Right hindlimb (tissue), 1 donor: ENCODE data around the gene FBXL7.

Experiments used
- DNase-seq: peaks from one replicate; pipeline ENCODE4 v3.0.0-alpha.2; 2018

The FBXL7 gene

DNA sequence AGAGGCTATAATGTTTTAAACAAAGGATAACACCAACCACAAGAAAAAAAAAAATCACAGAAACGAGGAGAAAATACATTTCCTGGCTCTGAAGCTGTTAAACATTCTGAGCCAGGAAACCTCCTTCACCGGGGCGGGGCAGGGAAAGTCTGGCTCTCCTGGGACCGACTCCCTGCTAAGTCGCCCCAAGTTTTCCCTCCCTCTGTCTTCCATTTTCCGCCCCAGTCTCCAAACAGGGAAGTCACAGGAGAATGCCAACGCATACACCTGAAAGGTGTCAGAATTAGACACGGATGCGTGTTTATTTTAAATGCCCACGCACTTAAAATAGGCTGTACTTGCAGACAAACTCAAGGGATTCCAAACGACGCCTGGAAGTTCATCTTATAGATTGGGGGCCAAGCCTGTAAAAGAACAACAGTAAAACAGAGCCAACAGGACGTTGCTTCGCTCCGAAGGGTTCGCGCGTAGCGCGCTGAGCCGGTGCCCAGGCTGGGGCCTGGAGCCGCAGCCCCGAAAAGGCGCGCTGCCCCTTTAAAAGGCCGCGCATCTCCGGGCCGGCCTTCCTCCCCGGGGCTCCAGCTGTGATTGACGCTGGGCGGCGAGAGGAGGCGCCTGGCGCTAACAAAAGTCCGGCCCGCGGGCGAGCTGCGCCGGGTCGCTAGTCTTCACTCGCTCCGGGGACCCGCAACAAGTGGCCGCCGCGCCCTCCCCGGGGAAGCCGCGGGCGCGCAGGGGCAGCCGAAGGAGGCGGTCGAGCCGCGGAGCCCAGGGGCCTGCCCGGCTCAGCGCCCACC, at the start of gene FBXL7:
FBXL7 (plus strand) TSS at position 653 of the 797 bp plus-strand sequence.
- DNase-seq = peak; percentile 90

DNA sequence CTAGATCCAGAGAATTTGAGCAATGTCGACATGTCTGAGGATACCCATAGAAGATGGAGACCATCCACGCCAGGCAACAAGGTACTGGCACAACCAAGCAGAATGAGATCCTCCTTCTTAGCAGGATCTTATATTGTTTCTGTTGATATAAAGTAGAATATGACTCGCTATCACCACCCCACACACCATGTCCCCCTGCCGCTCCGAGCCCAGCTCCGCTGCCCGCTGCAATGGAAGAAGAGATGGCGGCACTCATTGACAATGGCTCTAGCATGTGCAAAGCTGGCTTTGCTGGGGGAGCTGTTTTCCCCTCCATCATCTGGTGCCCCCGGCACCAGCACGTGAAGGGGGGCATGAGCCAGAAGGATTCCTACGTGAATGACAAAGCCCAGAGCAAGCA, 49.5 kb upstream of the FBXL7 start:
- no peak for DNase-seq

DNA sequence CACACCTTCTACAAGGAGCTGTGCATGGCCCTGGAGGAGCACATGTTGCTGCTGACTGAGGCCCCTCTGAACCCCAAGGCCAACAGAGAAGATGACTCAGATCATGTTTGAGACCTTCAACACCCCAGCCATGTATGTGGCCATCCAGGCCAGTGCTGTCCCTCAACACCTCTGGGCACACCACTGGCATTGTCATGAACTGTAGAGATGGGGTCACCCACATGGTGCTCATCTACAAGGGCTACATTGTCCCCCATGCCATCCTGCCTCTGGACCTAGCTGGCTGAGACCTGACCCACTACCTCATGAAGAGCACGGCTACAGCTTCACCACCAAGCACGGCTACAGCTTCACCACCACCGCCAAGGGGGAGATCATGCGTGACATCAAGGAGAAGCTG, 49.0 kb upstream of the FBXL7 start:
- no peak for DNase-seq

DNA sequence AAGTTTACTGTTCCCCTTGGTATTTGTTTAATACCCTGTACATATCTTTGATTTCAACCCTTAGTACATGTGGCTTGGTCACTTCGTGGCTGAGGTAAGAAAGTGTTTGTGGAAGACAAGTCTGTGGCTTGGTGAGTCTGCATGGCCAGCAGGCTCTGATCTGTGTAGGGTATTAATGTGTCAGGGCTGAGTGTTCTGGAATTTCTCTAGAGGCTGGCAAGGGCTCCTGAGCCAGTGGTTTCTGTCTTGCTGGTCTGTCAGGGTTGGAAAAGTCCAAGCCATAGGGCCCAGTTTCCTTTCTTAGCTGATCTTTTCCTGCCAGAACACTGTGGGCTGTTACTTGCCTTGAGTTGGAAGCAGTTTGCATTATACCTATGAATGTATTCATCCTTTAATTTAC, 48.0 kb upstream of the FBXL7 start:
- no peak for DNase-seq

DNA sequence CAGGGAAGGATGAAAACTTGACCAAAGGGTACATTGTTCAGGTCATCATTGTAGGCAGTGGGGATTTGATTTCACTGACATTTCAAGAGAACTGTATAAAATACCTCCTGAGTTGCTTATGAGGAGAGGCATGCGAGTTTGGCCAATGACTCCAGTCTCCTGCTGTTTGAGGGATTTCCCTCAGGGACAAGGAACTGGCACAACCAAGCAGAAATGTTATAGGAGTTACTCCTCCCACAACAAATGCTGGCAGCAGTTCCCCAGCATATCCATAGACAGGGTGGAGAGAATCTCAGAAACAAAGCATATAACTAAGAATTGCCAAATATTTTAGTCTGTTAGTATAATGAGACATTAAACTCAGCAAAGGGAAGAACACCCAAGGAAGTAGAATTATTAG, 47.2 kb upstream of the FBXL7 start:
- no peak for DNase-seq

DNA sequence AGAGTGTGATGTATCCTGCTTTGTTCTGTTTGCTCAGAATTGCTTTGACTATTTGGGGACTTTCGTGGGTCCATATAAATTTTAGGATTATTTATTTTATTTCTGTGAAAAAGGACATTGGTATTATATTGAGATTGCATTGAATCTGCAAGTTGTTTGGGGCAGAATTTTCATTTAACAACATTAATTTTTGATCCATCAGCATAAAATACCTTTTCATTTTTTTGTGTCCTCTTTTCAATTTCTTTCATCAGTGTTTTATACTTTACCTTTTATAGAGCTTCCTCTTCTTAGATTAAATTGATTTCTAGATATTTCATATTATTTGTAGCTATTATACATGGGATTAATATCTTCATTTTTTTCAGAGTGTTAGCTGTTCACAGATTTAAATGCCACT, 40.8 kb upstream of the FBXL7 start:
- DNase-seq = no peak

DNA sequence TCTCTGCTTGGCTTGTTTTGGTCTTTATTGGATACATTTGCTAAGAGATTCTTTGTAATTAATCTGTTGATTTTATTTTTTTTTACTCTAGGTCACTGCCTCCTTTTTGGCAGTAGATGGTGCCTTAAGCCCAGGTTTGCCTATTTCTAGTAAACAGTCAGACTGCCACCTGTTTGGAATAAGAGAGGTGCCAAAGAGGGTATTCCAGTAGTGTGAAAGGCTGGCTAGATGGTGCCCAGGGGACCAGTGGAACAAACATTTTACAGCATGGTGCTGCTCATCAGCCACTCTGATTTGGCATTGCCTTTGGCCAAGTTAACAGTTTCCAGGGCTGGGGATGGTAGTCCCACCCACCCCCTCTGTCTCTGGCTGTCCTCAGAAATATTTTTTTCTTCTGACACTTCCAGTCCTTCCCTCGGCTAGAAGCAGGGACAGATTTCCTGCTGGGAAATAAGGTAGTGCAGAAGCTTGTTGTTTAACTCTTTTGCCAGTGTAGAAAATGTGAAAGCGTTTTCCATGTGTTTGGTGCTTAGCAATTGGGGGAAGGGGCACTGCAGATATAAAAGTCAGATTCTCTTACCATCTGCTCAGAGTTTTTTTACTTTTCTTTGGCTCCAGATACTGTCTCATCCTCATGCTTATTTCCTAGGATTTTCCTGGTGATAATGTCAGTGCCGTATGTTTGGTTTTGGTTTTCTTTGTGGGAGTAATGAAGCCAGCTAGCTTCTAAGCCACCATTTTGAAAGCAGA, 36.6 kb upstream of the FBXL7 start:
- DNase-seq = no peak

DNA sequence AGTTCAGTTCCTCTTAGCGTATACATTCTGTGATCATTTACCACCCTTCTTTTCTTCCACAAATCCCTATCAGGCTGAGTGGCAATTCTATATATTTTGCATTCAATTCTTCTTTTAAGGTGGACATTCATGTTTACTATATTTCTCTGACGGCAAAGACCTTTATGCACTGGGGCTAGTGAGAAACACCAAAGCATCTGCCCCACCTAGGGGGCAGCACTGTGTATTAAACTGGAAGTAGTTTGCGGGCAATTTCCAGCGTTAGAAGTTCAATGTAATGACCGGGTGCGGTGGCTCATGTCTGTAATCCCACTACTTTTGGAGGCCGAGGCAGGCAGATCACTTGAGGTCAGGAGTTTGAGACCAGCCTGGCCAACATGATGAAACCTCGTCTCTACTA, 27.9 kb upstream of the FBXL7 start:
- no peak for DNase-seq

DNA sequence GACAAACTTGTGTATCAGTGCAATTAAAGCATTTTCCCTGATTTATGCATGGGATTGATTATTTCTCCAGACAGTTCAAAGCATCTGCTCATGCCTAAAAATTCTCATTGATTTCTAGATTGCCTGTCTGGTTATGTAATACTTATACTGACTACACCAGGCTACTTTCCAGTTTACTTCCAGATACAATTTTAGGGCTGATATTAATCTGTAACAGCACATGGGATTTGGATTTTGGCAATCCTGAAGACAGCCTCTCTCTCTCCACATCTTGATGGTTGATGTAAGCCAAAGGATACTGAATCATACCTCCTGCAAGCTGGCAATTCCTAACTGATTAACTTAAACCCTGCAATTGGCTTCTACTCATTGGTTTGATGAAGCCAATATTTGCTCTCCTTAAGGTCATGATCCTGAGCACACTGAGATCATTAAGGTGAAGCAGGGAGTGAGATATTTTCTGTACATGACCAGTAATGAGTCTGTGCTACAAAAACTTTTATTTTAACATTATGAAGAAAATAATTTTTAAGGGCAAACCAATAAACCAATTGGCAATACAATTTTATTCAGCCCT, 25.7 kb upstream of the FBXL7 start:
- no peak for DNase-seq

DNA sequence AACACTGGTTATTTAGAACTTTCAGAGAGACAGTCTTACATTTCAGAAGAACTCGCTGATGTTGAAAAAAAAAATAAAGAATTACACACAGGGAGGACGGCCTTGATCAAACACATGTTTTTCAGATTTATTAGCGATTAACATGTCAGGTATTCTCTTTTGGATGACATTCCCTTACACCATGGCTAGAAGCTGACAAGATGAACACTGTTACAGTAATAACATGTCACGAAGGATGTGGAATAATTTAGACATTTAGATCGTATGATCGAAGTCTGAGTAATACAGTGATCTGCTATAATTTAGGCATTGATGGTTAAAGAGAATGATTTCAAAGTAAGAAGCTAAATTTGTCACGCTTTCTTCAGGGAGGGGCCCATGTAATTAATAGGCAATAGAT, 24.6 kb upstream of the FBXL7 start:
- no peak for DNase-seq

DNA sequence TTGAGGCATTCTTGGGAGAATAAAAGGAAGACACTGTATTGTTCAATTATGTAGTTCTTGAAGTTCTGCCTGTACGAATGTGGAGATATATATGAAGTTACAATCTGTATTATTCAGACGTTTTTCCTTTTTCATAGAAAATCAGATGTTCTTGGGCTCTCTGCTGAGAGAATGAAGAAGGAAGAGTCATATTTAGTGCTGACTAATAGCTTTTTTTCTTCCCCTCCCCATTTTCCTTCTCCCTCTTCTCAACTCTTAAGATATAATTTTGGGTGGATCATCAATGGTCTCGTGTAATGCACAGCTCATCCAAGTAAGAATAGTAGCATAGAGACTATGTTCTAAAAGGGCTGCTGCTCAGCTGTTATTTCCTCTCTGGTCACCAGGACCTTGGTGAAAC, 23.0 kb upstream of the FBXL7 start:
- no peak for DNase-seq

DNA sequence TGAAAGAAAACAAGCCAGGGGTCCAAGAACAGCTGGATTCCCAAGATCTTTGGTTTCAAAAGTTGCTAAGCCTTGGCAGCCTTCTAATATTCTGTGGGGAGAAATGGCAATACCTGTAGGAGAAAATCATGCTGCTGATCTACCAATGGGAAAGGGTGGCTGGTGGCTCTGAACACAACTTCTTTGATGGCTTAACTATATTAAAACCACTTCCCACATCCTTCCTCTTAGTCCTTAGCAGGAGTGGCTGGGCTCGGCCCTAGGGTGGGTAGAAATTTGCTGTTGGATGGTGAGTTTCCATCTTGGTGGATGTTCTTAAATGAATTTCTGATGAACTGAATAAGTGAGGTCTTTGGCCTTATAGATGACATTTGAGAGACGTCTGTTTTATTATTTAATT, 19.5 kb upstream of the FBXL7 start:
- DNase-seq = no peak

DNA sequence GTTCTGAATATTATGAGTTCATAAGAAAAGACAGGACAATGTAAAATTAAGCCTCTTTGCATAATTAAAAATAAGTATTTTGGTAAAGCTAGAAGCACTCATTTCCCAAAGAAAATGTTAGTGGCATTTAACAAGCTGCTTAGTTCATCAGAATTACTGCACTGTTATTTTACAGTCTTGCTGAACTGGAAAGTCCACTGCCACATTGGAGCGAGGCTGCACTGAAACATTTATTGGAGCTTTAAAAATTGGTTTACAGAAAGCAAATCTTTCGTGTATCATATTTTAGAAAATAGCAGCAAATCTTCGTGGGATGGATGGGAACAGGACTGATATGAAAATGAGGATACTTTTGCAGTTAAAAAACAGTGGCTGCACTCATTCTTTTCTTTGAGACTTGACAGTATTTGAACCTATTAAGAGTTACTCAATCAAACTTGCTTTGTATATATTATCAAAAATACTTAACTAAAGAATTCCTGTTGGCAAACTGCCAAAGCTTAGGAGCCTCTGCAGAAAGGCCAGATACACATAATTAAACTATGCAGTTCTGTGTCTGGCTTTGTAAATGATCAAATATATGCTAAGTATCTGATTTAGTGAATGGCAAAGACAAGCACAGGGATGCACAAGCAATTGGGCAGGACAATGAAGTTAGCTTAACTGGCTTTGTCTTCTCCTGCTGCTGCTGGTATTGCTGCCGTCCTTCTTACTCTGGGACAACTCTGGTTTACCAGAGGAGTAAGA, 16.5 kb upstream of the FBXL7 start:
- no peak for DNase-seq

DNA sequence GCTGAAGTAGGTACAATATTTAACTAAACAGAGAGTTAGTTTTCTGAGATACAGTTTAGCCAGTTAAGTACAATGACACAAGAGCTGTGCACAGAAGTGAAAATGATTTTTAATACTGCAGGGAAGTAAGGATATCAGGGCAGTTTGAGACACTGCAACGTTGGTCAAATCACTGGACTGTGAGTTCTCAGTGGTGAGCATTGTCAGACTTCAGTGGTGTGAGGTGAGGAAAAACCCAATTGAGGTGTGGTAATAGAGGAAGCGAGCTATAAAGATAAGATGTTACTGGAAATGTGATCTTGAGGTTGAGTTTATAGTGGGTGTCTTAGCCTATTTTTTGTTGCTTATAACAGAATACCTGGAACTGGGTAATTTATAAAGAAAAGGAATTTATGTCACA, 12.8 kb upstream of the FBXL7 start:
- no peak for DNase-seq

DNA sequence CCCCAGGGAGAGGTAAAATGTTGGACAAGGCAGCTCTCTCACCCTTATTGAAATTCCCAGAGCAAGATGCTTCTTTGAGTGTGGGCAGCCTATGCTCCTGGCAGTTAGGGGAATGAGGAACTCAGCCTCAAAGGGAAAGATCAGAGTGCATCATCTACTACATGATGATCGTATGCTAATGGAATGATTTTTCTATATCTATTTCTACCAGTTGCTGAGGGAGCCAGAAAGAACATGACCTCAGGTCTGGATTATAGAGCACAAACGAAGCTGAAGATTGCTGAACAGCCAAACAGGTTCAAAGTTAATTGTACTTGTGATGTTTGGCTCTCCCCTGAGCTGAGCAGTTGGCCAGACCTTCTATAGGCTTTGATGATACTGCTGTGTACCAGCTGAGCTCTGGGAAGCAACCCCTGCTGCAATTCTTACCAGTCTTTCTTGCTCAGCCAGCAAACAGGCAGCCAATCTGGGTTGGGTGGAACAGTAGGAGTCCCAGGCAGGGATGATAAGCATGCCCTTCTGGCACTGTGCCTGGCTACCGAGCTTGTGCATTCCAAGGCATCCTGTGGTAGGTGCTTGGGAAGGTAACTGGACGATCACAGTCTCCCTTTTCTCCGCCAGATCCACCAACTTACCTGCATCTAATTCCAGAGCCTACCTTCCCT, 10.3 kb upstream of the FBXL7 start:
- DNase-seq = no peak

DNA sequence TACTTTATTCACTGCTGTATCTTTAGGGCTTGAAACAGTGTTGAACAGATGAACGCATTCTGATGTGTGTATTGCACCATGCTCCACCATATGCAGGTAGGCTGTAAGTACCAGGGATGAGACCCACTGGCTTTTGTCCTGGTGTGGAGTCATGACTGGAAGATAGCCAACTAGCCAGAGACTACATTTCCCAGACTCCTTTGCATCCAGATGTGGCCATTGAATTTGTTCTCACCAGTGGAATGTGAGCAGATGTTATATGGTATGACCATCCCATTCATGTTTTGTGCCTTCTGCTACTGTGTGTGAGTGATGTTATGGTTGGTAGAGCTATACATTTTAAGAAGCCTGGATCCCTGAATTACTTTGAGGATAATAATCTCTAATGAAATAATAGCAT, 7.4 kb upstream of the FBXL7 start:
- DNase-seq = no peak

DNA sequence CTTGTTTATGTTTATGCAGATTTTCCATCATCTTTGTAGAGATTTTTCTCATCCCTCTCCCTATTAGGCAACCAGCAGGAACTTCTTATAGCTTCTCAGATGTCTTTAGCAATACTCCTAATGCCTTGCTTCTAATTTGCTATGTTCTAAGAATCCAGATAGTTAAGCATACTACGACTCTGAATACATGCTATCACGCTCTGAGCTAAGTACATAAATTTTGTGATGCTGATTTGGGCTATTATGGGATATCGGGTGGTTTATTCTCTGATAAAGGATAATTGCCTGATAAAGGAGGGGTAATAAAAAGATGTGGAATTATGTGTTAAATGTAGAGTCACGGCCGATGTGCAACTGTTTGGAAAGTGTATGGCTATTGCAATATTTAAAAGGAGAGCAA, 6.5 kb upstream of the FBXL7 start:
- DNase-seq = no peak

DNA sequence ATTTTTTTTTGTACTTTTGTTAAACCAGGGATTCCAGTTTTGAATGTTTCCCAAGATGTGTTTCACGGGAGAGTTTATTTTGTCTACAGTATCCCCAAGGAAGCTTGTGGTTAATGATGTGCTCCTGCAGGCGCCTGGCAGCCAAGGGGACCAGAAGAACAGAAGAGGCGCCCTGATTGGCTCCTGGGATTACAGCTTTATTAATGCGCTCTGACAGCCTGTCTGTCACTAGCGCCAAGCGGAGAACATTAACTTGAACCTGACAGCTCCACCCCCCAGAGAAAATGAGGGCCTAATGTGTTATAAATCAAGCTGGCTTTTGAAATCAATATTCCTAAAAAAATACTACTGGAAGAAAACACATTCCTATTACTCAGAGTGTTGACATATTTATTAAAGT, 5.0 kb upstream of the FBXL7 start:
- no peak for DNase-seq

DNA sequence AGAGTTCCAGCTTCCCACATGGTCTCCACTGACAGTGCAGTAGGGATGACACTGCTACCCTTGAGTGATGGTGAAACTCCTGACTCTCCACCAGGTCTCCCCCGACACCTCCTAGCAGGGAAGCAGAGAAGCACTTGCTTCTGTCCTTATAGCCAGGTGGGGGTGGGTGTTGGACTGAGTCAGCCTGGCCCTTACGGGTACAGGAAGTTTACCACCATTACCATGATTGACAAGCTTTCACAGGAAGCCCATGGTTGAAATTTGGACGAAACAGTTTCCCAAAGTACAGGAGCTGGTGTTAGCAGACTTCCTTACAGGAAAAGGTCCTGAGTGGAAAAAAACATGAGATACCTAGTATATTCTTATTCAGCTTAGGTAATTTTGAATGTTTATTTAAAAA, 3.1 kb upstream of the FBXL7 start:
- no peak for DNase-seq

DNA sequence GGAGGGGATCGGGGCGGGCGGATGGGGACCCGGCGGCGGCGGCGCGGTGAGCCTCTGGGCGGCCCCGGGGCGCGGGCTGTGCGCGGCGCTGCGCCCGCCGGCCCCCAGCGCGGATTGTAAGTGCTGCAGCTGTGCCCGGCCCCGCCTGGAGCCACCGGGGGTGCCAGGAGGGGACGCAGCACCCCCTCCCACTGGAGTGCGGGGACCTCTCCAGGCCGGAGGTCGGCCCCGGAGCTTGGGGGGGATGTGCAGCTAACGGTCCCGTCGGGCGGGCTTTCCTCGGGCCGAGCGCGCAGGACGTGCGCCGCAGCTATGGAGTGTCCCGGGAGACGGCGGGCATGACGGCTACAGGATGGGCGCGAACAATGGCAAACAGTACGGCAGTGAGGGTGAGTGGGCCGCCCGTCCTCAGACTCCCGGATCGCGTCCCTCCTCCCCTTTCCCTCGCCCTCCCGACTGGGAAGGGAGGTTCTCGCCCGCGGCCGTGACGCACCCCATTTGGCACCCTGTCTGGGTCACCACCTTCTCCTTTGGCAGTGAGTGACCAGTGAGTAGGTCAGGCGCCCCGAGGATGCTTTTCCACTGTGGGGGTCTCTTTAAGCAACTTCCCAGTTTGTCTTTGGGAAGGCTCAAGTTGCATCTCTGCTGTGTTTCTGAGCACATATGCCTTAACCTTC, 483 bp downstream of the FBXL7 start:
- peak; percentile 67 for DNase-seq

DNA sequence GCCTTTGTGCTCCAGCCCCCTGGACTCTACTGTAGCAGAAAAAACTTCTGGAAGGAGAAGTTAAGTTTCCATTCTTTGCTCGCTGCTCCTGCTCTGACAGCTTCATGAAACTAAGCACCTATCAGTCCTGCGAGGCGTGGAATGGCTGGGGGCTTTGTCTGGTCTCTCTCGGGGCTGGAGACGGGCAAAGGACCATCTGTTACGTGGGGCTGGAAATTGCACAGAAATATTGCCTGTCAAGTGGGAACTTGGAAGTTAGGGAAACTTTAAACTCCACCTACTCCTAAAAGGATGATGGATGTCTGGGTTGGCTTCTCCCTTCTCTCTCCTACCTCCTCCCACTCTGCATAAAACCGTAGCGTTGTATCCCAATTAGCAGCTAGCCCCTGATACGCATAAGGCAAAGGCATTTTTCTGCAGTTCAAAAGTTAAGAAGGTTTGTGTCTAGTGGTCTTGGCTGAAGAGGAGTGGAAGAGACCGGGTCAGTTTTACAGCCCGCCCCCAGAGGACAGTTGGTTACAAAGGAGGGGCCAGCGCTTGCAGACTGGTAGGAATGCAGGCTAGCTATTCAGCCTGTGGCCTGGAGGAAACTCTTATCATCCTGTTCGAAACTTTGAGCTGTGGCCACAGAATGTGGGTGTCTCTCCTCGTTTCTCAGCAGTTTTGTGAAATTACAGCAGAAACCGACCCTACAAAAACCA, 1.3 kb downstream of the FBXL7 start:
- DNase-seq = peak; percentile 88

DNA sequence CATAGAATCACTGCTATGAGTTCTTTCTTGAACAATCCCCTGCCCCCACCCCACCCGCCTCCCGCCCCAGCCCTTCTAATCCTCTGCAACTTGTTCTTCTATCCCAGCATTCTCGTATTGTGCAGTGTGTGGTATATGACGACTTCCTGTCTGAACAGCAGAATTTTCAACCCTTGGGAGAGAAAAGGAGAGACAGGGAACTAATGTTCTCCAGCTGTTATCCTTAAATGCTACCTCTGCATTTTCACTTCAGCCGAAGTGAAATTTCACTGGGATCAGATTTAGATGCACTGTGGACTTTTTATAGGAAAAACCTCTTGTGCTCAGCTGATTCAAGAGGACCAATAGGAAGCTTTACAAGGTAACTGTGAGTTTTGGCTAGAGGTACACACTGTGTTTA, 2.2 kb downstream of the FBXL7 start:
- DNase-seq = peak; percentile 62
